GM10266 (cell line): ENCODE results near the gene CFAP99.

Experiments used
- DNase-seq: peaks from one replicate; pipeline ENCODE4 v3.0.0; 2012; ENCODE audit errors: extremely low spot score
- TF ChIP-seq, protein P1 (sequence below): IDR thresholded peaks from 2 replicates; pipeline ENCODE4 v1.5.1; 2012; ENCODE audit warnings: mild to moderate bottlenecking, low read depth; ENCODE audit not compliant: control insufficient read depth, insufficient read depth; ENCODE audit errors: missing control alignments

The CFAP99 gene

GRCh38 chr4:2483237-2483636 is 64.5 kb downstream of the CFAP99 start:
- no peak for DNase-seq
- TF ChIP-seq, protein P1, sequence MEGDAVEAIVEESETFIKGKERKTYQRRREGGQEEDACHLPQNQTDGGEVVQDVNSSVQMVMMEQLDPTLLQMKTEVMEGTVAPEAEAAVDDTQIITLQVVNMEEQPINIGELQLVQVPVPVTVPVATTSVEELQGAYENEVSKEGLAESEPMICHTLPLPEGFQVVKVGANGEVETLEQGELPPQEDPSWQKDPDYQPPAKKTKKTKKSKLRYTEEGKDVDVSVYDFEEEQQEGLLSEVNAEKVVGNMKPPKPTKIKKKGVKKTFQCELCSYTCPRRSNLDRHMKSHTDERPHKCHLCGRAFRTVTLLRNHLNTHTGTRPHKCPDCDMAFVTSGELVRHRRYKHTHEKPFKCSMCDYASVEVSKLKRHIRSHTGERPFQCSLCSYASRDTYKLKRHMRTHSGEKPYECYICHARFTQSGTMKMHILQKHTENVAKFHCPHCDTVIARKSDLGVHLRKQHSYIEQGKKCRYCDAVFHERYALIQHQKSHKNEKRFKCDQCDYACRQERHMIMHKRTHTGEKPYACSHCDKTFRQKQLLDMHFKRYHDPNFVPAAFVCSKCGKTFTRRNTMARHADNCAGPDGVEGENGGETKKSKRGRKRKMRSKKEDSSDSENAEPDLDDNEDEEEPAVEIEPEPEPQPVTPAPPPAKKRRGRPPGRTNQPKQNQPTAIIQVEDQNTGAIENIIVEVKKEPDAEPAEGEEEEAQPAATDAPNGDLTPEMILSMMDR, result no peak

- TF ChIP-seq, protein P1, result no peak
- DNase-seq, result no peak
These were observed 65.4 kb downstream of the CFAP99 start for GRCh38 chr4:2484185-2484584.

GRCh38 chr4:2484993-2485392 is 66.2 kb downstream of the CFAP99 start:
- TF ChIP-seq, protein P1, result no peak
- peak; percentile 62 for DNase-seq

DNA sequence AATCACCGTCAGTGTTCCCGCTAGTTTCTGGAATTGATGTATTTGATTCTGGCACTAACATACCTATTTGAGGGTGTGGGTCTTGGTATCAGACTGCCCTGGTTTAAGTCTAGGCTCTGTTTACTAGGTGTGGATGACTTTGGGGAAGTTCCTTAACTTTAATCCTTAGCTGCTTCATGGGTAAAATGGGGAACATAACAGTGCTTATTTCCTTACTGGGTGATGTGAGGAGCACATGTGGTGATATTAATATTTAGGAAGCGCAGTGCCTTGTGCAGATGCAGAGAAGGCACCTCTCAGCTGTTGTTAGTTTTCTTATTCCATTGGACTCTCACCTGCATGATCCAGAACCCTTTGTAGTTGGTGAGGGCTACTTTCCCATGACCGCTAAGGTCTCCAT is 67.2 kb downstream of the CFAP99 start:
- TF ChIP-seq, protein P1, result no peak
- DNase-seq, result no peak

- no peak for DNase-seq
- TF ChIP-seq, protein P1, result no peak
These were observed 68.2 kb downstream of the CFAP99 start for GRCh38 chr4:2486981-2487380.

- TF ChIP-seq, protein P1, result no peak
- DNase-seq, result peak; percentile 68
These were observed 68.9 kb downstream of the CFAP99 start for GRCh38 chr4:2487632-2488031.

- DNase-seq, result no peak
- TF ChIP-seq, protein P1, result no peak
These were observed 70.5 kb downstream of the CFAP99 start for GRCh38 chr4:2489081-2489805.
